Measurements from ENCODE around the gene DNMT1. TPM values are rescaled to one million over a fixed set of nuclear protein-coding genes. Genes with fewer than 3 reads are reported as not detected.

DNMT1 gene
- total RNA-seq, 2 donors from 2014 or later, result 163 to 189 TPM

GRCh38 chr19:10143681-10144080, 51.1 kb downstream of the DNMT1 start:
- Histone ChIP-seq H3K9ac (ENCODE audit: extremely low read depth, low read length, poor library complexity, severe bottlenecking) (no peak overlapping the region), H3K4me1 (ENCODE audit: control insufficient read depth, insufficient read depth, low read length) (no peaks in the 10 kb centered on the region), H3K27me3 (ENCODE audit: control insufficient read depth, insufficient read depth, low read length, poor library complexity, severe bottlenecking) (no peaks in the 10 kb centered on the region), H3K27ac (ENCODE audit: low read depth, low read length) (no peak overlapping the region), H3K9me3 (ENCODE audit: control insufficient read depth, low read length) (no peaks in the 10 kb centered on the region), H3K36me3 (ENCODE audit: control insufficient read depth, insufficient read depth, low read length) (peaks cover 82% of the 10 kb centered on the region), H3K4me3 (ENCODE audit: low read length) (no peak overlapping the region)
- Mint-ChIP-seq H3K27me3 (ENCODE audit: insufficient read depth) (no peaks in the 10 kb centered on the region), H3K4me1 (no peaks in the 10 kb centered on the region), H3K4me3 (no peak overlapping the region), H3K27ac (no peak overlapping the region), H3K36me3 (ENCODE audit: low read depth) (peaks cover 74% of the 10 kb centered on the region), H3K9me3 (no peaks in the 10 kb centered on the region)
- TF ChIP-seq CTCF (conservative IDR thresholded peaks at IDR 0.05), result no peak
- DNase-seq, result no peak
- WGBS, 2 experiments (ENCODE audit: insufficient coverage in 1 of 2, insufficient read length in 1 of 2), result 93 to 94% methylated on average over 11 of the region's 11 CpGs

- Mint-ChIP-seq H3K27me3 (ENCODE audit: insufficient read depth) (no peaks in the 10 kb centered on the region), H3K36me3 (ENCODE audit: low read depth) (peaks cover 76% of the 10 kb centered on the region)
- TF ChIP-seq CTCF (conservative IDR thresholded peaks at IDR 0.05), result no peak
Measured at GRCh38 chr19:10142701-10143375, 51.9 kb downstream of the DNMT1 start.

GRCh38 chr19:10141973-10142372, 52.8 kb downstream of the DNMT1 start:
- Histone ChIP-seq H3K9ac (ENCODE audit: extremely low read depth, low read length, poor library complexity, severe bottlenecking) (no peak overlapping the region), H3K4me3 (ENCODE audit: low read length) (no peak overlapping the region), H3K9me3 (ENCODE audit: control insufficient read depth, low read length) (no peaks in the 10 kb centered on the region), H3K36me3 (ENCODE audit: control insufficient read depth, insufficient read depth, low read length) (peaks cover 93% of the 10 kb centered on the region), H3K27ac (ENCODE audit: low read depth, low read length) (no peak overlapping the region), H3K27me3 (ENCODE audit: control insufficient read depth, insufficient read depth, low read length, poor library complexity, severe bottlenecking) (no peaks in the 10 kb centered on the region), H3K4me1 (ENCODE audit: control insufficient read depth, insufficient read depth, low read length) (no peaks in the 10 kb centered on the region)
- no peaks in the 10 kb centered on the region for H3K4me1 Mint-ChIP-seq
- no peak for TF ChIP-seq CTCF (conservative IDR thresholded peaks at IDR 0.05)
- no peaks in the 10 kb centered on the region for H3K27me3 Mint-ChIP-seq (ENCODE audit: insufficient read depth)
- H3K27ac Mint-ChIP-seq, result no peak overlapping the region
- H3K36me3 Mint-ChIP-seq (ENCODE audit: low read depth), result peaks cover 77% of the 10 kb centered on the region
- no peaks in the 10 kb centered on the region for H3K9me3 Mint-ChIP-seq
- no peak overlapping the region for H3K4me3 Mint-ChIP-seq
- no peak for DNase-seq
- WGBS, 2 experiments (ENCODE audit: insufficient coverage in 1 of 2, insufficient read length in 1 of 2), result 98% methylated on average over 18 of the region's 18 CpGs

More at GRCh38 chr19:10142701-10143375, 51.9 kb downstream of the DNMT1 start:
- Histone ChIP-seq H3K36me3 (ENCODE audit: control insufficient read depth, insufficient read depth, low read length) (peaks cover 86% of the 10 kb centered on the region), H3K4me3 (ENCODE audit: low read length) (no peak overlapping the region), H3K27ac (ENCODE audit: low read depth, low read length) (no peak overlapping the region), H3K9ac (ENCODE audit: extremely low read depth, low read length, poor library complexity, severe bottlenecking) (no peak overlapping the region), H3K27me3 (ENCODE audit: control insufficient read depth, insufficient read depth, low read length, poor library complexity, severe bottlenecking) (no peaks in the 10 kb centered on the region), H3K9me3 (ENCODE audit: control insufficient read depth, low read length) (no peaks in the 10 kb centered on the region), H3K4me1 (ENCODE audit: control insufficient read depth, insufficient read depth, low read length) (no peaks in the 10 kb centered on the region)
- no peaks in the 10 kb centered on the region for H3K9me3 Mint-ChIP-seq
- H3K4me1 Mint-ChIP-seq, result no peaks in the 10 kb centered on the region
- no peak overlapping the region for H3K27ac Mint-ChIP-seq
- no peak for DNase-seq
- 86 to 90% methylated on average over 15 of the region's 15 CpGs for WGBS, 2 experiments (ENCODE audit: insufficient coverage in 1 of 2, insufficient read length in 1 of 2)
- no peak overlapping the region for H3K4me3 Mint-ChIP-seq
